Naive thymus-derived CD4-positive, alpha-beta T cell (primary cell): ENCODE measurements around the gene M1AP. TPM values are rescaled to one million over a fixed set of nuclear protein-coding genes. Genes with fewer than 3 reads are reported as not detected.

Source experiments
- ATAC-seq: fragments of 150-1000 bp; cut with Tn5 transposase; 2 replicates; pipeline ENCODE4 v1.10.0; 2021; ENCODE audit warnings: mild to moderate bottlenecking, moderate library complexity
- CTCF ChIA-PET: fragments of 350-600 bp; sonication (Branson Sonifier 250); formaldehyde crosslinking; loops from one replicate; lab custom pipeline; 2021; ENCODE audit warnings: antibody characterized with exemption; lab: Charles Lee
- POLR2A ChIA-PET: fragments of 350-600 bp; sonication (Branson Sonifier 250); formaldehyde crosslinking; loops from one replicate; lab custom pipeline; 2021; ENCODE audit warnings: antibody characterized with exemption, inconsistent platforms; lab: Charles Lee
- DNase-seq, 9 donors: peaks; one replicate each; pipeline versions ENCODE4 v3.0.0 to v3.0.0-alpha.2; 2020 to 2022; ENCODE audit warnings: mixed read lengths in 1 of 9
- H3K27ac ChIP-seq: one replicate; pipeline ENCODE4 v1.7.0; 2013; ENCODE audit warnings: mild to moderate bottlenecking, low read depth, low read length, moderate library complexity
- H3K27me3 ChIP-seq, 2 donors: one replicate each; pipeline ENCODE4 v1.7.0; 2013; ENCODE audit warnings: low read length in 2 of 2, mild to moderate bottlenecking in 2 of 2, moderate library complexity in 2 of 2; ENCODE audit not compliant: control insufficient read depth in 2 of 2, insufficient read depth in 2 of 2
- H3K36me3 ChIP-seq, 3 experiments: 1 replicate in 2 of 3; 2 replicates in 1 of 3; pipeline ENCODE4 v1.7.0; 2013; ENCODE audit warnings: low read length in 3 of 3, mild to moderate bottlenecking in 3 of 3, moderate library complexity in 1 of 3; ENCODE audit not compliant: insufficient read depth in 3 of 3, control insufficient read depth in 2 of 3
- H3K4me1 ChIP-seq, 2 donors: one replicate each; pipeline ENCODE4 v1.7.0; 2013; ENCODE audit warnings: low read length in 2 of 2, mild to moderate bottlenecking in 2 of 2, moderate library complexity in 1 of 2; ENCODE audit not compliant: control insufficient read depth in 2 of 2, insufficient read depth in 2 of 2
- H3K4me3 ChIP-seq: 2 replicates; pipeline ENCODE4 v1.7.0; 2013; ENCODE audit warnings: mild to moderate bottlenecking, low read length
- H3K9me3 ChIP-seq, 3 experiments: 1 replicate in 2 of 3; 2 replicates in 1 of 3; pipeline ENCODE4 v1.7.0; 2013; ENCODE audit warnings: low read length in 3 of 3; ENCODE audit not compliant: control insufficient read depth in 2 of 3
- H3K27ac Mint-ChIP-seq, 9 donors: one replicate each; pipeline ENCODE4 v1.8.0; 2020 to 2022; ENCODE audit warnings: mixed read lengths in 9 of 9, mild to moderate bottlenecking in 8 of 9, moderate library complexity in 5 of 9, inconsistent platforms in 2 of 9
- H3K27me3 Mint-ChIP-seq, 5 donors: one replicate each; pipeline ENCODE4 v1.8.0; 2021 to 2022; ENCODE audit warnings: mixed read lengths in 5 of 5, mild to moderate bottlenecking in 1 of 5
- H3K36me3 Mint-ChIP-seq, 5 donors: one replicate each; pipeline ENCODE4 v1.8.0; 2020 to 2022; ENCODE audit warnings: mixed read lengths in 5 of 5, mild to moderate bottlenecking in 3 of 5, inconsistent platforms in 1 of 5
- H3K4me1 Mint-ChIP-seq, 7 donors: one replicate each; pipeline ENCODE4 v1.8.0; 2020 to 2022; ENCODE audit warnings: mixed read lengths in 7 of 7, mild to moderate bottlenecking in 3 of 7, inconsistent platforms in 1 of 7
- H3K4me3 Mint-ChIP-seq, 10 donors: one replicate each; pipeline ENCODE4 v1.8.0; 2020 to 2022; ENCODE audit warnings: mild to moderate bottlenecking in 10 of 10, mixed read lengths in 10 of 10, moderate library complexity in 6 of 10, inconsistent platforms in 2 of 10
- H3K9me3 Mint-ChIP-seq, 11 donors: one replicate each; pipeline ENCODE4 v1.8.0; 2020 to 2022; ENCODE audit warnings: mixed read lengths in 11 of 11, mild to moderate bottlenecking in 4 of 11, inconsistent platforms in 1 of 11, moderate library complexity in 1 of 11
- intact Hi-C, 2 donors: fragments of 100-400 bp; cut with micrococcal nuclease; formaldehyde crosslinking; loops; one replicate each; pipeline ENCODE4 v1.15.1; 2023
- polyA plus RNA-seq, 2 donors: library from polyadenylated mRNA; unstranded; fragments of 300-500 nt; fragmentation: Illumina TruSeq; gene quantifications; one replicate each; pipeline ENCODE4 v1.2.3, GENCODE V29; 2021
- total RNA-seq, 6 experiments: library from RNA in 5 of 6; stranded (reverse) in 5 of 6; gene quantifications; 1 replicate in 5 of 6; 2 replicates in 1 of 6; pipeline ENCODE4 v1.2.3 and lab custom pipeline; 2021 to 2026

The M1AP gene
- total and polyA plus RNA-seq, 7 experiments from 2014 or later: 0.39 TPM; not detected in 6

- no peaks in the 10 kb centered on the region for H3K4me1 ChIP-seq
- no peaks in the 10 kb centered on the region for H3K9me3 ChIP-seq
- H3K27me3 Mint-ChIP-seq: peaks cover 24 to 44% (median 32%) of the 10 kb centered on the region in 5 donors
- no peak overlapping the region for H3K4me3 ChIP-seq
- intact Hi-C loops: no loop called here
- peaks cover 0 to 9% (median 0%) of the 10 kb centered on the region in 11 donors for H3K9me3 Mint-ChIP-seq
- peaks cover 0 to 6% of the 10 kb centered on the region in 2 donors for H3K27me3 ChIP-seq
- CTCF ChIA-PET: no interaction called here
- H3K4me3 Mint-ChIP-seq: no peak overlapping the region
- DNase-seq (no peak), ATAC-seq (no peak)
- POLR2A ChIA-PET: no interaction called here
- peaks cover 0 to 6% (median 4%) of the 10 kb centered on the region in 5 donors for H3K36me3 Mint-ChIP-seq
- H3K27ac Mint-ChIP-seq: no peak overlapping the region
- no peak overlapping the region for H3K27ac ChIP-seq
- peaks cover 3 to 7% (median 4%) of the 10 kb centered on the region in 7 donors for H3K4me1 Mint-ChIP-seq
- no peaks in the 10 kb centered on the region for H3K36me3 ChIP-seq
Observed at GRCh38 chr2:74646834-74647482, 1.2 kb downstream of the M1AP start.

- no peak overlapping the region for H3K4me3 Mint-ChIP-seq
- Histone ChIP-seq H3K27ac (no peak overlapping the region), H3K9me3 (no peaks in the 10 kb centered on the region), H3K4me3 (no peak overlapping the region), H3K27me3 (peaks cover 0 to 6% of the 10 kb centered on the region in 2 donors), H3K4me1 (no peaks in the 10 kb centered on the region), H3K36me3 (no peaks in the 10 kb centered on the region)
- H3K36me3 Mint-ChIP-seq: peaks cover 0 to 6% (median 4%) of the 10 kb centered on the region in 5 donors
- no peak for DNase-seq
- intact Hi-C loops: no loop called here
- ChIA-PET POLR2A (interaction anchor here (0.7 kb wide), 2 partner anchors 8 to 278 kb away, joined by 3 read pairs; no protein-coding TSS in a partner anchor), CTCF (no interaction called here)
- peak overlapping the region in 1 of 9 donors; percentile 7 for H3K27ac Mint-ChIP-seq
- peaks cover 24 to 46% (median 34%) of the 10 kb centered on the region in 5 donors for H3K27me3 Mint-ChIP-seq
- ATAC-seq: no peak
- peaks cover 3 to 7% (median 4%) of the 10 kb centered on the region in 7 donors for H3K4me1 Mint-ChIP-seq
- peaks cover 0 to 9% (median 0%) of the 10 kb centered on the region in 11 donors for H3K9me3 Mint-ChIP-seq
Observed at GRCh38 chr2:74646201-74646600, 1.9 kb downstream of the M1AP start.

- H3K27me3 Mint-ChIP-seq: peaks cover 29 to 51% (median 41%) of the 10 kb centered on the region in 5 donors
- no peak overlapping the region for H3K27ac ChIP-seq
- ChIA-PET CTCF (no interaction called here), POLR2A (no interaction called here)
- peaks cover 0 to 6% (median 4%) of the 10 kb centered on the region in 5 donors for H3K36me3 Mint-ChIP-seq
- peaks cover 0 to 9% of the 10 kb centered on the region in 2 donors for H3K27me3 ChIP-seq
- no peaks in the 10 kb centered on the region for H3K4me1 ChIP-seq
- no peaks in the 10 kb centered on the region for H3K9me3 ChIP-seq
- H3K4me3 Mint-ChIP-seq: no peak overlapping the region
- DNase-seq (no peak), ATAC-seq (no peak)
- H3K9me3 Mint-ChIP-seq: peaks cover 0 to 9% (median 0%) of the 10 kb centered on the region in 11 donors
- peaks cover 3 to 7% (median 4%) of the 10 kb centered on the region in 7 donors for H3K4me1 Mint-ChIP-seq
- intact Hi-C loops: no loop called here
- no peak overlapping the region for H3K27ac Mint-ChIP-seq
- H3K4me3 ChIP-seq: no peak overlapping the region
- no peaks in the 10 kb centered on the region for H3K36me3 ChIP-seq
Observed at GRCh38 chr2:74645344-74645743, 2.8 kb downstream of the M1AP start.

- H3K27me3 ChIP-seq: peaks cover 0 to 3% of the 10 kb centered on the region in 2 donors
- H3K9me3 ChIP-seq: no peaks in the 10 kb centered on the region
- DNase-seq (no peak), ATAC-seq (no peak)
- Mint-ChIP-seq H3K36me3 (no peaks in the 10 kb centered on the region), H3K4me1 (no peaks in the 10 kb centered on the region), H3K27ac (no peak overlapping the region), H3K4me3 (no peak overlapping the region), H3K9me3 (peaks cover 0 to 3% (median 0%) of the 10 kb centered on the region in 11 donors), H3K27me3 (peaks cover 10 to 65% (median 18%) of the 10 kb centered on the region in 5 donors)
- ChIA-PET POLR2A (no interaction called here), CTCF (no interaction called here)
- no peaks in the 10 kb centered on the region for H3K4me1 ChIP-seq
- H3K36me3 ChIP-seq: no peaks in the 10 kb centered on the region
- no peak overlapping the region for H3K27ac ChIP-seq
- intact Hi-C loops: no loop called here
- no peak overlapping the region for H3K4me3 ChIP-seq
Observed at GRCh38 chr2:74639550-74639949, 8.6 kb downstream of the M1AP start.

- no peak overlapping the region for H3K4me3 ChIP-seq
- no peaks in the 10 kb centered on the region for H3K9me3 ChIP-seq
- ChIA-PET CTCF (no interaction called here), POLR2A (no interaction called here)
- Mint-ChIP-seq H3K27me3 (peaks cover 0 to 51% (median 0%) of the 10 kb centered on the region in 5 donors), H3K36me3 (no peaks in the 10 kb centered on the region), H3K4me1 (no peaks in the 10 kb centered on the region), H3K9me3 (no peaks in the 10 kb centered on the region), H3K27ac (no peak overlapping the region), H3K4me3 (no peak overlapping the region)
- intact Hi-C loops: no loop called here
- DNase-seq: no peak
- no peaks in the 10 kb centered on the region for H3K4me1 ChIP-seq
- ATAC-seq: no peak
- H3K27me3 ChIP-seq: no peaks in the 10 kb centered on the region
- no peak overlapping the region for H3K27ac ChIP-seq
- no peaks in the 10 kb centered on the region for H3K36me3 ChIP-seq
Observed at GRCh38 chr2:74632939-74633312, 15.2 kb downstream of the M1AP start.

- no peaks in the 10 kb centered on the region for H3K4me1 ChIP-seq
- CTCF ChIA-PET: no interaction called here
- Mint-ChIP-seq H3K27me3 (peaks cover 0 to 48% (median 0%) of the 10 kb centered on the region in 5 donors), H3K4me3 (no peak overlapping the region), H3K4me1 (no peaks in the 10 kb centered on the region), H3K9me3 (no peaks in the 10 kb centered on the region), H3K36me3 (no peaks in the 10 kb centered on the region), H3K27ac (no peak overlapping the region)
- no peaks in the 10 kb centered on the region for H3K9me3 ChIP-seq
- no peaks in the 10 kb centered on the region for H3K36me3 ChIP-seq
- no peak overlapping the region for H3K4me3 ChIP-seq
- intact Hi-C loops: no loop called here
- H3K27me3 ChIP-seq: no peaks in the 10 kb centered on the region
- no peak for ATAC-seq
- no peak overlapping the region for H3K27ac ChIP-seq
- POLR2A ChIA-PET: no interaction called here
- no peak for DNase-seq
Observed at GRCh38 chr2:74632209-74632938, 15.8 kb downstream of the M1AP start.
